ENCODE results near the gene CLPSL1.

DNA sequence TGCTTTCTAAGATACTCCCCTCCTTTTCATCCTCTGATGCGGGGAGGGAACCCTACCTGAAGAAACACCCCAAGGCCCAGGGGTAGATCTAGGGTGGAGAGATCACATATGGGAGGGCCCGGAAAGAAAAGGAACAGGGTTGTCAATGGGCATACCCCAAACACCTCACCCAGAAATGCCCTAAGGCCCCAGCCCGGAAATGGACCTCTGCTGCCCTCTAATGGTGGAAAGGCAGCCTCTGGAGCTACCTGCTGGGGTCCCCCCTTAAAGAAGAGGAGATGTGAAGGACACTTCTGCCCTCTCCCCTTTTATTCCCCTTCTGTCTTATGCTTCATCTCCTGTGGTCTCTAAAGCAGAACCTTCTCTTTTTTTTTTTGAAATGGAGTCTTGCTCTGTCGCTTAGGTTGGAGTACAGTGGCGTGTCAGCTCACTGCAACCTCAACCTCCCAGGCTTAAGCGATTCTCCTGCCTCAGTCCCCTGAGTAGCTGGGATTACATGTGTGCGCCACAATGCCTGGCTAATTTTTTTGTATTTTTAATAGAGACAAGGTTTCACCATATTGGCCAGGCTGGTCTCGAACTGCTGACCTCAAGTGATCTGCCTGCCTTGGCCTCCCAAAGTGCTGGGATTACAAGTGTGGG, 44.4 kb upstream of the CLPSL1 start:
- TF ChIP-seq, protein P1, sequence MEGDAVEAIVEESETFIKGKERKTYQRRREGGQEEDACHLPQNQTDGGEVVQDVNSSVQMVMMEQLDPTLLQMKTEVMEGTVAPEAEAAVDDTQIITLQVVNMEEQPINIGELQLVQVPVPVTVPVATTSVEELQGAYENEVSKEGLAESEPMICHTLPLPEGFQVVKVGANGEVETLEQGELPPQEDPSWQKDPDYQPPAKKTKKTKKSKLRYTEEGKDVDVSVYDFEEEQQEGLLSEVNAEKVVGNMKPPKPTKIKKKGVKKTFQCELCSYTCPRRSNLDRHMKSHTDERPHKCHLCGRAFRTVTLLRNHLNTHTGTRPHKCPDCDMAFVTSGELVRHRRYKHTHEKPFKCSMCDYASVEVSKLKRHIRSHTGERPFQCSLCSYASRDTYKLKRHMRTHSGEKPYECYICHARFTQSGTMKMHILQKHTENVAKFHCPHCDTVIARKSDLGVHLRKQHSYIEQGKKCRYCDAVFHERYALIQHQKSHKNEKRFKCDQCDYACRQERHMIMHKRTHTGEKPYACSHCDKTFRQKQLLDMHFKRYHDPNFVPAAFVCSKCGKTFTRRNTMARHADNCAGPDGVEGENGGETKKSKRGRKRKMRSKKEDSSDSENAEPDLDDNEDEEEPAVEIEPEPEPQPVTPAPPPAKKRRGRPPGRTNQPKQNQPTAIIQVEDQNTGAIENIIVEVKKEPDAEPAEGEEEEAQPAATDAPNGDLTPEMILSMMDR (IDR thresholded peaks at IDR 0.05), result peak; percentile 76 to 96 (median 90)
- TF ChIP-seq POLR2A (IDR thresholded peaks at IDR 0.05), result no peak

Data from right lobe of liver (tissue), 4 donors.